GM12865 (cell line): ENCODE measurements around the gene PON3.

Source experiments
- DNase-seq: peaks from one replicate; pipeline ENCODE4 v3.0.0; 2010; ENCODE audit warnings: low read depth
- H3K4me3 ChIP-seq: 2 replicates; pipeline ENCODE4 v1.5.1; 2011; ENCODE audit warnings: mild to moderate bottlenecking, low read depth, low read length, control low read depth
- CTCF ChIP-seq: IDR thresholded peaks from 2 replicates; pipeline ENCODE4 v1.5.1; 2011; ENCODE audit warnings: low read length, control low read depth, low read depth, inconsistent platforms; ENCODE audit not compliant: insufficient read depth; ENCODE audit errors: missing control alignments

The PON3 gene

GRCh38 chr7:95375591-95376257 lies 20.5 kb downstream of the PON3 start:
- H3K4me3 ChIP-seq = no peak overlapping the region
- DNase-seq = no peak
- no peak for TF ChIP-seq CTCF

GRCh38 chr7:95373323-95373722 lies 22.9 kb downstream of the PON3 start:
- TF ChIP-seq CTCF = no peak
- no peak for DNase-seq
- no peak overlapping the region for H3K4me3 ChIP-seq

GRCh38 chr7:95368235-95368634 lies 27.9 kb downstream of the PON3 start:
- H3K4me3 ChIP-seq = no peak overlapping the region
- no peak for DNase-seq
- no peak for TF ChIP-seq CTCF

GRCh38 chr7:95367606-95368005 lies 28.6 kb downstream of the PON3 start:
- H3K4me3 ChIP-seq = no peak overlapping the region
- no peak for TF ChIP-seq CTCF
- DNase-seq = no peak

- no peak for TF ChIP-seq CTCF
- no peak for DNase-seq
- no peak overlapping the region for H3K4me3 ChIP-seq
These were observed 31.0 kb downstream of the PON3 start for GRCh38 chr7:95365151-95365550.

GRCh38 chr7:95357623-95358022 lies 38.6 kb downstream of the PON3 start:
- no peak overlapping the region for H3K4me3 ChIP-seq
- no peak for DNase-seq
- no peak for TF ChIP-seq CTCF
